SH-SY5Y (cell line): ENCODE data around the gene MPC1.

Experiments used
- GATA2 ChIP-seq: IDR thresholded peaks from 2 replicates; pipeline ENCODE4 v1.6.1; 2011; ENCODE audit warnings: mild to moderate bottlenecking, low read depth, low read length
- GATA3 ChIP-seq: IDR thresholded peaks from 2 replicates; pipeline ENCODE4 v1.6.1; 2011; ENCODE audit warnings: low read depth, mild to moderate bottlenecking, low read length, moderate library complexity

- TF ChIP-seq GATA2 (no peak), GATA3 (no peak)
Observed at GRCh38 chr6:166360243-166361076, 22.3 kb downstream of the MPC1 start.
